SU-DHL-6 (cell line): ENCODE data around the gene TRIM24.

ENCODE experiments used
- EZH2phosphoT487 ChIP-seq: fragments of 200-600 bp; sonication (generic), shearing (Covaris generic); conservative IDR thresholded peaks from 2 replicates; pipeline ENCODE4 v1.6.1; 2018; ENCODE audit warnings: mild to moderate bottlenecking, antibody characterized with exemption, low read length, moderate library complexity, mixed read lengths
- TF ChIP-seq, protein P1 (sequence below): fragments of 200-600 bp; sonication (generic); IDR thresholded peaks from one replicate; pipeline ENCODE4 v1.5.1; 2017; ENCODE audit warnings: antibody characterized with exemption, mild to moderate bottlenecking, low read length, moderate library complexity; ENCODE audit not compliant: insufficient read depth, poor library complexity, severe bottlenecking

DNA sequence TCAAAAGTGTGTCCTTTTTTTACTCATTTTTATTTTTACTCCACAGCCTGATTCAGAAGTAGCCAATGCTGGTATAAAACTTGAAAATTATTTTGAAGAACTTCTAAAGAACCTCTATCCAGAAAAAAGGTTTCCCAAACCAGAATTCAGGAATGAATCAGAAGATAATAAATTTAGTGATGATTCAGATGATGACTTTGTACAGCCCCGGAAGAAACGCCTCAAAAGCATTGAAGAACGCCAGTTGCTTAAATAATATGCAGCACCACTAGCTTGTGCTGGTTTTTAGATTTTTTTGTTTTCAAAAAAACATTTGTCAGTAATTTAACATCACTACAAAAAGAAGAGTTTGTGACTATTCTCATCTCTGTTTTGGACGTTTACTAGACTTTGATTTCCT lies 124.6 kb downstream of the TRIM24 start:
- TF ChIP-seq, protein P1, sequence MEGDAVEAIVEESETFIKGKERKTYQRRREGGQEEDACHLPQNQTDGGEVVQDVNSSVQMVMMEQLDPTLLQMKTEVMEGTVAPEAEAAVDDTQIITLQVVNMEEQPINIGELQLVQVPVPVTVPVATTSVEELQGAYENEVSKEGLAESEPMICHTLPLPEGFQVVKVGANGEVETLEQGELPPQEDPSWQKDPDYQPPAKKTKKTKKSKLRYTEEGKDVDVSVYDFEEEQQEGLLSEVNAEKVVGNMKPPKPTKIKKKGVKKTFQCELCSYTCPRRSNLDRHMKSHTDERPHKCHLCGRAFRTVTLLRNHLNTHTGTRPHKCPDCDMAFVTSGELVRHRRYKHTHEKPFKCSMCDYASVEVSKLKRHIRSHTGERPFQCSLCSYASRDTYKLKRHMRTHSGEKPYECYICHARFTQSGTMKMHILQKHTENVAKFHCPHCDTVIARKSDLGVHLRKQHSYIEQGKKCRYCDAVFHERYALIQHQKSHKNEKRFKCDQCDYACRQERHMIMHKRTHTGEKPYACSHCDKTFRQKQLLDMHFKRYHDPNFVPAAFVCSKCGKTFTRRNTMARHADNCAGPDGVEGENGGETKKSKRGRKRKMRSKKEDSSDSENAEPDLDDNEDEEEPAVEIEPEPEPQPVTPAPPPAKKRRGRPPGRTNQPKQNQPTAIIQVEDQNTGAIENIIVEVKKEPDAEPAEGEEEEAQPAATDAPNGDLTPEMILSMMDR: no peak
- TF ChIP-seq EZH2phosphoT487: no peak
